Fibroblast of skin of abdomen (primary cell): Measurements from ENCODE around the gene ADH1B.
A peak's percentile ranks its signal among the peaks of the same experiment; 100 is the strongest.
"Not testable (repeated sequence)": the region's sequence is repeated elsewhere in the genome, so short reads cannot be mapped to it uniquely, and the experiment has no call there.

Experiments
- DNase-seq: peaks from one replicate; pipeline ENCODE4 v3.0.0-alpha.2; 2013

ADH1B gene

GRCh38 chr4:99323756-99324155 lies 2.6 kb upstream of the ADH1B start:
- peak; percentile 2 for DNase-seq

DNA sequence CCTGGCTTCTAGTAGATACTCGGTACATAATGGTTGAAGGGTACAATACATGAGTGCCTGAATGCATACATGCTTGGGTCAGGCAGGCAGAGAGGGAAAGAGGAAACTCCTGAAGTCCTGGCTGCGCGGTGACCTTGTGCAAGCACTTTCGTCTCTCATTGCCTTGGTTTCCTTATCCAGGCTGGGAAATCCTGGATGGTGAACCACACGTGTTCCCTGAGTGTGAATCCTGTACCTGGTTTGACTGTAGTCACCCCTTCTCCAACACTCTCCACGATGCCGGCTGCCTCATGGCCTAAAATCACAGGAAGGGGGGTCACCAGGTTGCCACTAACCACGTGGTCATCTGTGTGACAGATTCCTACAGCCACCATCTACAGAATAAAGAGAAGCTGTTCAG lies 3.4 kb downstream of the ADH1B start:
- not testable (repeated sequence) for DNase-seq

DNA sequence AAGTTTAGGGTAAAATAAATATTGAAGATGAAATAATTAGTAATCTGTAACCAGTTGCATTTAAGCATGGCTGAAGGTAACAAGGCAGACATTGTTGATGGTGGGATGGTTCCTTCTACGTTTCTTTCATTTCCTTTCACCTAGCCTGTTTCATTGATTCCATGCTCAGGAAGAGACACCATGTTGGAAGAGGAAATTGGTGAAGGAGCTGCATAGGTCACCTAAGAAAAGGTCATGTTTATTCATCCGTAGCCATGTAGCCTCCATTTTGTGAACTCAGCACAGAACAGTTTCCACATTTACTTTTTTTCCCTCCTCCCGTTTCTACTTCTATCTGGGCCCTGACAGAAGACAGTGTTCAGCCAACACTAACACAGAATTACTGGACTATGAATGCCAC lies 3.8 kb downstream of the ADH1B start:
- DNase-seq = no peak

DNA sequence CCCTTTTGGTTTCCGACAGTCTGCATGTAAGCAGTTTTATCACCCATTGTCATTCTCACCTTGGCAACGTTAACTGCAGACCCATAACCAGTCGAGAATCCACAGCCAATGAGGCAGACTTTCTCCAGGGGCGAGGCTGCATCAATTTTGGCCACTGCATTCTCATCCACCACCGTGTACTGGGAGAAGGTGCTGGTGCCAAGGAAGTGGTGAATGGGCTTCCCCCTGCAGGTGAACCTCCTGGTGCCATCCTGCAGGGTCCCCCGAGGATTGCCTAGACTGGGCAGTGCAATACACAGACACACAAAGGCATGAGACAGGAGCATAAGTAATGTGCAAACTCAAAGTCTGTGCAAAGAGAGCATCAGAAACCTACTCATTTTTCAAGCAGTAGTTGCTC lies 5.4 kb downstream of the ADH1B start:
- no peak for DNase-seq

DNA sequence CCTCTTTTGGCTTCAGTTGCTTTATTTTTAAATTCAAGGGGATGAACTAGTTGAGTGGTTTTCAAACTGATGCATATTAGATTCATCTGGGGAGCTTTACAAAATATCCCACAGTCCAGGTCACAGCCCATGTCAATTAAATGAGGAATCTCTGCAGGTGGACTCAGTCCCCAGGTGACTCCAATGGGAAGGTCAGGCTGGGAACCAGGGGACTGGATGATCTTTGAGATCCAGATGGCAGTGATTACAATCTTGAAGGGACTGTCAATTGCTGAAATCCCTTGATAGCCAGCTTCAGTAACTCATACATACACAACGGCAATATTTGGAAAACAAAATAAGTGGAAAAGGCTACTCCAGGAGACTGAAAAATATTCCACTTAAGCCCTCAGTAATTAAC lies 7.0 kb downstream of the ADH1B start:
- DNase-seq = no peak

DNA sequence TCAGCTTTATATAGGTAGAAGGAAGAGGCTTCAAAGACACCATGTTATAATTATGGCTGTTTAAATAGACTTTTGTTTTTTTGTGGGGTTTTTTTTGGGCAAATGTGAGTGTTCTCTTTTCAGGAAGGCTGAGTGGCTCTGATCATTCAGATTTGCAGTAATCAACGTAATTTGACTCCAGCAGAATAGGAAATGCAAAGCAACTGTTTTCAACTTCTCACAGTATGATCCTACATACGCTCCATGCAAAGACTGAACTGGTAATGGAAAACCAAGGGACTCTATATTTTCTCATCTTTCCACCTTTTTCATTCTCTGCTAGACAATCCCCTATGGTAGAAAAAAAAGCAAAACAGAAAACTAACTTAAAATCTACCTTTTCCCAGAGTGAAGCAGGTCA lies 10.8 kb downstream of the ADH1B start:
- no peak for DNase-seq

DNA sequence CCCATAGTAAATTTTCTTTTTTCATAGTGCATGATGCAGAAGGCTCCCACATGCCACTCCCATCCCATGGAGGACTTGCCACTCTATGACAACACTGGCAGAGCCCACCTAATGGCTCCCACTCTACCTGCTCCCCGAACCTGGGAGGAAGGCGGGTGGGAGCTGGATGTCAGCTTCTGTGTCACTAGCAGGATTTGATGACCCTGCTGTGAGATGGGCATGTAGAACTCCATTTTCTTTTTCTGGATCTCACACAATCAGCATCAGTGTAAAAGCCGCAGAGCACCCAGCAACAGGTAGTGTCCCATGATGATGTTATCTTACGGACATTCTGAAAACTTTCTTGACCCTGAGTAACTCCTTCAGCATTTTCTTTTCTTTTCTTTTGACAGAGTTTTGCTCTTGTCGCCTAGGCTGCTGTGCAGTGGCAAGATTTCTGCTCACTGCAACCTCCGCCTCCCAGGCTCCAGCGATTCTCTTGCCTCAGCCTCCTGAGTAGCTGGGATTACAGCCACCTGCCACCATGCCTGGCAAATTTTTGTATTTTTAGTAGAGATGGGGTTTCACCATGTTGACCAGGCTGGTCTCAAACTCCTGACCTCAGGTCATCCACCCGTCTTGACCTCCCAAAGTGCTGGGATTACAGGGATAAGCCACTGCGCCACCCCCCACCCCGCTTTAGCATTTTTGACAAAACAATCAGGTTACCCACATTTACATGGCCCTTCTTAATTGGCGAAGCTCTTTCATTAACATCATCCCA lies 15.4 kb downstream of the ADH1B start:
- no peak for DNase-seq

- peak; percentile 19 for DNase-seq
Measured at GRCh38 chr4:99301376-99302164, 19.6 kb downstream of the ADH1B start.

DNA sequence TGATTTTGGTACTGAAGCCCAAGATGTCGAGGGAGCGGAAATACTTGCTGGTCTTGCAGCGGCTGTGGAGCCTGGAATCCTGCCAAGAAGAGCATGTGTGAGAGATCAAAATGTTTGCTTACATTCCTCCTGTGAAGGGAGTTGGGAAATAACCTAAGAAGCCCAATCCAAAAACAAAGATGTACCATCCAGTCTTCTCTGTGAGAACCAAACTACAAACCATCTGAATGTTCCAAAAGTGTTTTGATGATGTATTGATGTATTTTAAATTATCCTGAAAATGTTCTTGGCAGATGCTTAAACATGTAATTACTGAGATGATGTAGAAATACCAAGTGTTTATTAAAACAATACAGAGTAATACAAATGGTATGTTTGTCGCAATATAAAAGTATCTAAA lies 20.3 kb downstream of the ADH1B start:
- peak; percentile 93 for DNase-seq

DNA sequence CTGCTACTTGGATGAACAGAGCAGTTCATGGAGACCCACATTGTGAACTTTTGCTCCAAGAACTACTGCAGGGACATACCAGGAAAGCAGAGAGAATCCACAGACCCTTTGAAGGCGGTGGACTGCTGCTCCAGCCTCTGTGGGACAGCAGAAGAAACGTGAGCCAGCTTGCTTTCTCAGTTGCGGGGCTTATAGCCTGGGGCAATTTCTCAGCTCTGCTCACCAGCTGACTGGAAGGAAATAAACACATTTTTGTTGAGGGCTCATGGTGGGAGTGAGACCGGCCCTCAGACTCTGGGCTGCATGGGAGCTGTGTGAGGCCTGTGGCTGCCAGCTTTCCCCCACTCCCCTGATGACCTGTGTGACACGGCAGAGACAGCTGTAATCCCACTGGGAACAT lies 27.8 kb downstream of the ADH1B start:
- no peak for DNase-seq

DNA sequence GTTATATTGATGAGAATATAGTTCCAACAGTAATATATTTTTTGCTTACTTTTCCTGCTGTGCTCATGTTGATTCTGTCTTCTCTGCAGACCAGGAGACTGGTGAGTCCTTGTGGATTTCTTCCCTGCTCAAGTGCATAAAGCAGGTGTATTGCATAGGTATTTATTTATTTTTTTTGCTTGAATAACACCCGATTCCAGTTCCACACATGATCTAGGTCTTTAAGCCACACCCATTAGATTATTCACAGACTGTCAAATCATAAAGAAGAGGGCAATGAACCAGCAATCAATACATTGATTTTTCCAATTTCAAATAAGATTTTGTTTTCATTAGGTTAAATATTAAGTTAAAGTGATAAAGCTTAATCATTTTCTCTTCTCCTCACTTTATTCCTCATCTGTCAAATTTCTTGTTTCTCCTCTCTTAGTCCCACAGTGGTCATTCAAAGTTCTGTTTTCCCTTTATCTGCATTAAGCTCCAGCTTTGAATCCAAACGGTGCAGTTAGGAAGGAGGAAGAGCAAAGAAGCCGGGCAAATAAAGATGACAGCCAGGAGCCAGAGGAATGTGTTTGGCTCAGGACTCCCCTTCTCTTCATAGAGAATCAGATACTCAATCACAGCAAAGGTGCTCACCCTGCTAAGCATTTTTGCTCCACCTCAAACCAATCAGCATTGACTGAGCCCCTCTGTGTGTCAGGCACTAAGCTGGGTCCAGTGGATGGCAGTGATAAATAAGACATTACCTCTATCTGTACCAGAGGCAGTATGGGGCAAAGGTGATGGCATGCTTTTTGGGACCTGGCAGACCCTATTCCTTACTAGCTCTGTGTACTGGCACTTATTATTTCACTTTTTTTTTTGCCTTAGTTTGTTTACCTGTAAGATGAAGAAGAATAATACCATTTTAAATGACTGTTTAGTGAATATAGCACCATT lies 30.1 kb downstream of the ADH1B start, which contains the start of gene ADH1A:
ADH1A (minus strand) TSS at position 138 of the 939 bp plus-strand sequence; CDS start at position 67, 71 bp downstream.
- no peak for DNase-seq

DNA sequence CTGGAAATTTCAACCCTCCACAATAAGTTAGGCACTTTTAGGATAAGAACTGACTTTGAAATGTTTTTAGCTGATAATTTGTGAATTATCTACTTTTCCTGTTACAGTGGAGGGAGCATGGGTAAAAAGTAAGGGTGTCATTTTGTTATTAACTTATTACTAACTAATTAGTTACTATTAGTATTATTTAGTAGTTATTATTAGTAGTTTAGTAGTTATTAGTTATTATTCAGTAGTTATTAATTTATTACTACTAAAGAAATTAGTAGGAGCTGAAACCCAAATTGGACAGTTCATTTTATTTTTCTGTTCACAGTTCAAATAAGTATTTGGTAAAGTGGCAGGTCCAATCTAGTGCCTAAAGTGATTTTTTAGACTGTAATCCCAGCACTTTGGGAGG lies 35.8 kb downstream of the ADH1B start:
- DNase-seq = no peak

DNA sequence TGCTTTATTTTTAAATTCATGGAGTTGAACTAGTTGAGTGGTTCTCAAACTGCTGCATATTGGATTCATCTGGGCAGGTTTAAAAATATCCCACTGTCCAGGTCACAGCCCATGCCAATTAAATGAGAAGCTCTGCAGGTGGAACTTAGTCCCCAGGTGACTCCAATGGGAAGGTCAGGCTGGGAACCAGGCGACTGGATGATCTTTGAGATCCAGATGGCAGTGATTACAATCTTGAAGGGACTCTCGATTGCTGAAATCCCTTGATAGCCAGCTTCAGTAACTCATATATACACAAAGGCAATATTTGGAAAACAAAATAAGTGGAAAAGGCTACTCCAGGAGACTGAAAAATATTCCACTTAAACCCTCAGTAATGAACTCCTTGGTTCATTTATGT lies 38.5 kb downstream of the ADH1B start:
- no peak for DNase-seq

- DNase-seq = no peak
Measured at GRCh38 chr4:99281261-99281660, 39.9 kb downstream of the ADH1B start.

DNA sequence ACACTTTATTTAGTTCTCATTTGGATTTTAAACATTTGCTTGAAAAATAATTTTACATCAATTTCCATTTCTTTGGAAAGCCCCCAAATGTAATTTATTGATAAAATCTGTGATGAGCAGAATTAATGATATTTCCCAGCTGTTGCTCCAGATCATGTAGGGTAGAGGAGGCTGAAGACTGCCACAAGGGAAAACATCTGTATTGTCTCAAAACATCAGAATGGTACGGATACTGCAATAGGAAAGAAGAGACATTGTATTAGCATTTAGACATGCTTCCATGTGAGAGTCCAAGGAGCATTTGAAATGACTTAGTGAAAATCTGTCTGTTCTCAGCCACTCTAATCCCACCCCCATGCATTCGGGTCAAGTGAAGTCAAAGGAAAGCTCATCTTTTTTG lies 44.8 kb downstream of the ADH1B start:
- DNase-seq = no peak

GRCh38 chr4:99275885-99276284 lies 45.3 kb downstream of the ADH1B start:
- no peak for DNase-seq

DNA sequence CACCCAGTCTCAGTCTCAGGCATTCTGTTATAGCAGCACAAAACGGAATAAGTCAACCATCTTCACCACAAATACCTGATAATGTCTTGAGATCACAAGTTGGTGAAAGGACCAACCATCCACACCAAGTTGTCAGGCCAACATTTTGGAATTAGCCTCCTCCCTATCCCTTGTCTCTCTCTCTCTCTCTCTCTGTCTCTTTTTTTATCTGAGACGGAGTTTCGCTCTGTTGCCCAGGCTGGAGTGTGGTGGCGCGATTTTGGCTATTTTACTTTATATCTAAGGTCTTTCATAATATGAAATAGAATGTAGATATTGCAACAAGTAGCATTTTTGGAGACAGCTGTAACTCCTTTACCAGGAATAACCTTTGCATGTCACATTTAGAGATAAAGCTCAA lies 46.2 kb downstream of the ADH1B start:
- DNase-seq = no peak

- no peak for DNase-seq
Measured at GRCh38 chr4:99273704-99274103, 47.5 kb downstream of the ADH1B start.

GRCh38 chr4:99264927-99265326 lies 56.3 kb downstream of the ADH1B start:
- DNase-seq = no peak
